ENCODE results near the gene KCMF1.
A peak's percentile ranks its signal among the peaks of the same experiment; 100 is the strongest.

KCMF1 gene

GRCh38 chr2:85022232-85022631 lies 51.3 kb downstream of the KCMF1 start:
- DNase-seq (ENCODE audit: low read depth in 3 of 3), result no peak

DNA sequence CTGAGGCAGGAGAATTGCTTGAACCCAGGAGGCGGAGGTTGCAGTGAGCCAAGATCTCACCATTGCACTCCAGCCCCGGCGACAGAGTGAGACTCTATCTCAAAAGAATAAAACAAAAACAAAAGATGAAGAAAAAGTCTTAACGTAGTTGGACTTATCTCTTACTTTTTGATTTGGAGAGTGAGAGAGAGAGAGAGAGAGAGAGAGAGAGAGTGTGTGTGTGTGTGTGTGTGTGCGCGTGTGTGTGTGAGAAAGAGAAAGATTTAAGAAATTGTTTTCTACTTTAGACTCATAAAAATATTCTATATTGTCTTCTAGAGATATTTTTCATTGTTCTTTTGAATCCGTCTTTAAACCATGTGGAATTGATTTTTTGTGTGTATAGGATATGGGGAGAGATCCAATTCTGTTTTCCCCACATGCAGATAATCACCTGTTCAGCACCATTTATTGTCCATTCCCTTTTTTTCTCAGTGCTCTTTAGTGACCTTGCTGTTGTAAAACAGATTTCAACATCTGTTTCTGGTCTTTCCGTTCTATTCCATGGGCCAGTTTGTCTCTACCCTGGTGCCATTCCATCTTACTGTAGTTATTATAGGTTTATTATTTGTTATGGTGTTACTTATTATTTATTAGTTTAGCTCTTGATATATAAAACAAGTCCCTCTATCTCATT lies 53.5 kb downstream of the KCMF1 start:
- no peak for DNase-seq (ENCODE audit: low read depth in 3 of 3)

GRCh38 chr2:85032621-85033020 lies 61.7 kb downstream of the KCMF1 start:
- DNase-seq (ENCODE audit: low read depth in 3 of 3), result no peak

- DNase-seq (ENCODE audit: low read depth in 3 of 3), result no peak
Measured at GRCh38 chr2:85033388-85033787, 62.4 kb downstream of the KCMF1 start.

GRCh38 chr2:85034158-85034557 lies 63.2 kb downstream of the KCMF1 start:
- DNase-seq (ENCODE audit: low read depth in 3 of 3), result no peak

DNA sequence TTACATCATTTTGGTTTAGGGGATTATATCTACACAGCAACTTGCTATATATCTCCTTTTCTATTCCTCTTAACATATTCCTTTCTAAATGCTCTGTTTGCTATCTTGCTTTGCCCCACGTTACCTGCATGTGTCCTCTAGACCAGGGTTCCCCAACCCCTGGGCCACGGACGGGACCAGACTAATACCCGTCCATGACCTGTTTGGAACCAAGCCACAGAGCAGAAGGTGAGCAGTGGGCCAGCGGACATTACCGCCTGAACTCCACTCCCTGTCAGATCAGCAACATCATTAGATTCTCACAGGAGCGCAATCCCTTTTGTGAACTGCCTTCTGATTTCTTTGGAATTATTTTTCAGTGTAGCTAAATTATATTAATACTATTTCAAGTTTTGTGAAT lies 66.7 kb downstream of the KCMF1 start:
- DNase-seq (ENCODE audit: low read depth in 3 of 3), result no peak

GRCh38 chr2:85042330-85042729 lies 71.4 kb downstream of the KCMF1 start:
- no peak for DNase-seq (ENCODE audit: low read depth in 3 of 3)

DNA sequence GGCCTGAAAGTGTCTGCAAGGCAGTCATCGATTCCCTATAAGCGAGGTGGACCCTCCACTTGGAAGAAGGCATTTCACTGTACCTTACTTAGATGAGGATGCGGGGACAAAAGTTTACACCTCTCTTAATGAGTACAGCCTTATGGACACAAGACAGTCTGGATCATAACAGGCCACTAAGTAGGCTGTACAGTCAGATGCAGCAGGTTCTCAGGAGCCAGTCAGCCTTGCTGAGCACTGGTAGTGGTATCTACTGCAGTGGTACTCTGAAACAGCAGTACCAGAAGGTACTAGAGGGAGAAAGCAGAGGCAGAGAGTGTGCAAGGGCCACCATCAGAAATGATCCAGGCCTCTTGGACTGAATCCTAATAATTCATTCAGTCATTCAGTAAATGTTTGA lies 77.6 kb downstream of the KCMF1 start:
- no peak for DNase-seq (ENCODE audit: low read depth in 3 of 3)

DNA sequence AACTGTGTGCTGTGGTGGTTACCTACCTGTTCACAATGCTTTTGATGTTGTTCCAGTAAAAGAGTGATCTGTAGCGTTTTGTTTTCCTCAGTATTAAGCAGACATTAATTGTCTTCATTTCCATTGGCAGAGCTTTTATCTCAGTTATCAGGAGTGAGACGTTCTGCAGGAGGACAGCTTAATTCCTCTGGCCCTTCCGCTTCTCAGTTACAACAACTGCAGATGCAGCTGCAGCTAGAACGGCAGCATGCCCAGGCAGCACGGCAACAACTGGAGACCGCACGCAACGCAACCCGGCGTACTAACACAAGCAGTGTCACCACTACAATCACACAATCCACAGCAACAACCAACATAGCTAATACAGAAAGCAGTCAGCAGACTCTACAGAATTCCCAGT lies 78.3 kb downstream of the KCMF1 start:
- DNase-seq (ENCODE audit: low read depth in 3 of 3), result no peak

- DNase-seq (ENCODE audit: low read depth in 3 of 3), result no peak
Measured at GRCh38 chr2:85053802-85054201, 82.8 kb downstream of the KCMF1 start.

- no peak for DNase-seq (ENCODE audit: low read depth in 3 of 3)
Measured at GRCh38 chr2:85057226-85057962, 86.4 kb downstream of the KCMF1 start.

DNA sequence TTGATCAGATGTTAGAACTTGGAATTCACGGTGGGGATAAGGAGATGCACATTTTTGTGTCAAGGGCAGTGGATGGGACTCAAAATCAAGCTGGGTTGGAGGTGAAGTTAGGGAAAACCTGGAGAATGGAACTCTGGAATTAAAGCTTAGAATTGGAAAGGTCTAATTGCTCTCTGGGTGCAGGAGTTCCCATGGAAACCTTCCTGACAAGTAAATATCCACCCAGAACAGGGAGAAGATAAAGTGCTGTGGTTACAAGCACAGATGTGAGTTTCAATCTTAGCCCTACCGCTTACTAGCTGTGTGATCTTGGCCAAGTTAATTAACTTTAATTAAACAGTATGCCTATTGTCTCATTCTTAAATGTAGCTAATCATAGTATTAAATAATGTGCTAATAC lies 90.9 kb downstream of the KCMF1 start:
- no peak for DNase-seq (ENCODE audit: low read depth in 3 of 3)

- no peak for DNase-seq (ENCODE audit: low read depth in 3 of 3)
Measured at GRCh38 chr2:85062565-85062964, 91.6 kb downstream of the KCMF1 start.

GRCh38 chr2:85063981-85064599 lies 93.1 kb downstream of the KCMF1 start:
- no peak for DNase-seq (ENCODE audit: low read depth in 3 of 3)

GRCh38 chr2:85064927-85065577 lies 94.1 kb downstream of the KCMF1 start:
- no peak for DNase-seq (ENCODE audit: low read depth in 3 of 3)

GRCh38 chr2:85066006-85066740 lies 95.2 kb downstream of the KCMF1 start:
- DNase-seq (ENCODE audit: low read depth in 3 of 3), result no peak

GRCh38 chr2:85066874-85067351 lies 96.0 kb downstream of the KCMF1 start:
- DNase-seq (ENCODE audit: low read depth in 3 of 3), result peak in 2 of 3 donors; percentile 29 to 34

GRCh38 chr2:85071096-85071495 lies 100.1 kb downstream of the KCMF1 start:
- DNase-seq (ENCODE audit: low read depth in 3 of 3), result no peak

DNA sequence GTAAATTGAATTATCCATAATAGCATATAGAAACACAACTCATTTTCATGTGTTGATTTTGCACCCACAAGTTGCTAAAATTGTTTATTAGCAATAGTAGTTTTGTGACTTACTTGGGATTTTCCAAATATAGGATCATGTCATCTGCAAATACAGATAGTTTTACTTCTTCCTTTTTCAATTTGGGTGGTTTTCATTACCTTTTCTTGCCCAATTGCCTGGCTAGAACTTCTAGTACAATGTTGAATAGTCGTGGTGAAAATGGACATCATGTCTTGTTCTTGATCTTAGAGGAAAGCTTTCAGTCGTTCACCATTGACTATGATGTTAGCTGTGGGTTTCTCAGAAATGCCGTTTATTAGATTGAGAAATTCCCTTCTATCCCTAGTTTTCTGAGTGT lies 102.1 kb downstream of the KCMF1 start:
- DNase-seq (ENCODE audit: low read depth in 3 of 3), result no peak

GRCh38 chr2:85076618-85077274 lies 105.8 kb downstream of the KCMF1 start:
- no peak for DNase-seq (ENCODE audit: low read depth in 3 of 3)

DNA sequence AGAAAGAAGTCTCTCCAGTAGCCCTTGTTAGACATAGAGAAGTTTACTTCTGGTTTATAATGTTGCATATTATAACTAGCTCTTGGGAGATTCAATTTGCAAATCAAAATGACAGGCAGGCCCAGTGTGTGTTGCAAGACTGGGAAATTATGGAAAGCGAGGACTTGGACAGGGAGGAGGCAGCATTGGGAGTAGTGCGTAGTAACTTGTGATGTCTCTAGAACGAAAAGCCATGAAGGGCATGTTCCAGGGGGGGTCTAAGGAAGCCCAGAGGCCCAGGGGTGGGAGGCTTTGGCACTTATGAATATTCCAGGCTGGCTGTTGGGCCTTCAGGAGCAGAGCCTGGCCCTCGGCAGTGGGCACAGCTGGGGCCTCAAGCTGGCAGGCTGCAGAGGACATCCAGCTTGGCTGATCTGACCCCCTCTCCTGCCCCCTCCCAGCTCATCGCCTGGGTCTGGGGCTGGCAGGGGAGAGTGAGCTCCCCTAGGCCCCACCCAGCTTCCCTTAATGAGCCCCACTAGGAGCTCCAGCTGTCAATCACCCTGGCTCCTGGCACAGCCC lies 107.0 kb downstream of the KCMF1 start:
- no peak for DNase-seq (ENCODE audit: low read depth in 3 of 3)

Data from stimulated activated CD4-positive, alpha-beta T cell treated with anti-CD3 and anti-CD28 coated beads, TNF-alpha, amount 100 ng/mL, for 48 hours (primary cell).